Stimulated activated CD4-positive, alpha-beta T cell treated with anti-CD3 and anti-CD28 coated beads, Interleukin-1b, Interleukin-23, amount 100 ng/mL, for 4 hours (primary cell): Measurements from ENCODE around the gene CDC42.
A peak's percentile ranks its signal among the peaks of the same experiment; 100 is the strongest.
"Not testable (repeated sequence)": the region's sequence is repeated elsewhere in the genome, so short reads cannot be mapped to it uniquely, and the experiment has no call there.

Experiments
- DNase-seq, 2 donors: peaks; one replicate each; pipeline ENCODE4 v3.0.0-alpha.2; 2020; ENCODE audit warnings: low read depth in 2 of 2

CDC42 gene

GRCh38 chr1:22052115-22053016 lies at the start of gene CDC42:
CDC42 (plus strand) TSS chr1:22052709; CDS start chr1:22078479, 25,770 bp downstream.
- peak; percentile 94 to 96 for DNase-seq

- DNase-seq = not testable (repeated sequence)
Observed at GRCh38 chr1:22002875-22003274, 49.6 kb upstream of the CDC42 start.

GRCh38 chr1:22003959-22004358 lies 48.5 kb upstream of the CDC42 start:
- not testable (repeated sequence) for DNase-seq

GRCh38 chr1:22005261-22006149 lies 47.0 kb upstream of the CDC42 start:
- not testable (repeated sequence) for DNase-seq

GRCh38 chr1:22006736-22007135 lies 45.8 kb upstream of the CDC42 start:
- DNase-seq = not testable (repeated sequence)

- DNase-seq = not testable (repeated sequence)
Observed at GRCh38 chr1:22007262-22007661, 45.2 kb upstream of the CDC42 start.

GRCh38 chr1:22009566-22009965 lies 42.9 kb upstream of the CDC42 start:
- DNase-seq = not testable (repeated sequence)

- not testable (repeated sequence) for DNase-seq
Observed at GRCh38 chr1:22012752-22013151, 39.8 kb upstream of the CDC42 start.

- not testable (repeated sequence) for DNase-seq
Observed at GRCh38 chr1:22014575-22015206, 37.8 kb upstream of the CDC42 start.

- DNase-seq = peak; percentile 29 to 52
Observed at GRCh38 chr1:22018583-22019559, 33.6 kb upstream of the CDC42 start.

- no peak for DNase-seq
Observed at GRCh38 chr1:22021061-22021460, 31.4 kb upstream of the CDC42 start.

- DNase-seq = peak in 1 of 2 donors; percentile 43
Observed at GRCh38 chr1:22024485-22025367, 27.8 kb upstream of the CDC42 start.

GRCh38 chr1:22025368-22026155 lies 26.9 kb upstream of the CDC42 start:
- peak; percentile 72 to 83 for DNase-seq

- no peak for DNase-seq
Observed at GRCh38 chr1:22026924-22027289, 25.6 kb upstream of the CDC42 start.

- no peak for DNase-seq
Observed at GRCh38 chr1:22030057-22030456, 22.5 kb upstream of the CDC42 start.

GRCh38 chr1:22030473-22030872 lies 22.0 kb upstream of the CDC42 start:
- no peak for DNase-seq

GRCh38 chr1:22031214-22031962 lies 21.1 kb upstream of the CDC42 start:
- no peak for DNase-seq

- not testable (repeated sequence) for DNase-seq
Observed at GRCh38 chr1:22034834-22035233, 17.7 kb upstream of the CDC42 start.
